22Rv1 (cell line): ENCODE results near the gene CYREN.

Experiments used
- H3K27ac ChIP-seq: fragments of 450-650 bp; 2 replicates; pipeline ENCODE4 v1.5.1; 2017
- ZFX ChIP-seq: fragments of 450-650 bp; IDR thresholded peaks from 2 replicates; pipeline ENCODE4 v1.6.1; 2017; ENCODE audit warnings: antibody characterized with exemption, borderline replicate concordance
- TF ChIP-seq, protein P1 (sequence below): fragments of 450-650 bp; IDR thresholded peaks from 2 replicates; pipeline ENCODE4 v1.5.1; 2017; ENCODE audit warnings: mild to moderate bottlenecking

Gene CYREN

DNA sequence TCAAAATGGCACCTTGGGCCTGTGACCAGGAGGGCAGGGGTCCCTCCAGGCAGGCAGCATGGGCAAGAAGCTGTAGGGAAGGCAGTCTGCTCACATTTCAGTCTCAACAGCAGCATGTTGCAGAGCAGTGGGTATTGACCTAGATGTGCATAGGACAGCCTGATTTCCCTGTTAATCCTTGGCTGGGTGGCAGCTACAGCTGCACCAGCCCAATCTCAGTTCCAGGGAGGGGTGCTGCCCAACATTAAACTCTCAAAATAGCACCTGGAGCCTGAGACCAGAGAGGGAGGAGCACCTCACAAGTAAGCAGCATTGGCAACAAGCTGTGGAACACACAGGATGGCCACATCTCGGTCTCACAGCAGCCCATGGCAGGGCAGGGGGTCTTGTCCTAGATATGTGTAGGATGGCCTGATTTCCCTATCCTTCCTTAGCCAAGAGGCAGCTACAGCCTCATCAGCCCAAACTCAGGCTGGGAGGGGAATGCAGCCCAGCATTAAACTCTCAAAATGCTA, 12.3 kb downstream of the CYREN start:
- TF ChIP-seq, protein P1, sequence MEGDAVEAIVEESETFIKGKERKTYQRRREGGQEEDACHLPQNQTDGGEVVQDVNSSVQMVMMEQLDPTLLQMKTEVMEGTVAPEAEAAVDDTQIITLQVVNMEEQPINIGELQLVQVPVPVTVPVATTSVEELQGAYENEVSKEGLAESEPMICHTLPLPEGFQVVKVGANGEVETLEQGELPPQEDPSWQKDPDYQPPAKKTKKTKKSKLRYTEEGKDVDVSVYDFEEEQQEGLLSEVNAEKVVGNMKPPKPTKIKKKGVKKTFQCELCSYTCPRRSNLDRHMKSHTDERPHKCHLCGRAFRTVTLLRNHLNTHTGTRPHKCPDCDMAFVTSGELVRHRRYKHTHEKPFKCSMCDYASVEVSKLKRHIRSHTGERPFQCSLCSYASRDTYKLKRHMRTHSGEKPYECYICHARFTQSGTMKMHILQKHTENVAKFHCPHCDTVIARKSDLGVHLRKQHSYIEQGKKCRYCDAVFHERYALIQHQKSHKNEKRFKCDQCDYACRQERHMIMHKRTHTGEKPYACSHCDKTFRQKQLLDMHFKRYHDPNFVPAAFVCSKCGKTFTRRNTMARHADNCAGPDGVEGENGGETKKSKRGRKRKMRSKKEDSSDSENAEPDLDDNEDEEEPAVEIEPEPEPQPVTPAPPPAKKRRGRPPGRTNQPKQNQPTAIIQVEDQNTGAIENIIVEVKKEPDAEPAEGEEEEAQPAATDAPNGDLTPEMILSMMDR: no peak
- no peak for TF ChIP-seq ZFX
- H3K27ac ChIP-seq: no peak overlapping the region

DNA sequence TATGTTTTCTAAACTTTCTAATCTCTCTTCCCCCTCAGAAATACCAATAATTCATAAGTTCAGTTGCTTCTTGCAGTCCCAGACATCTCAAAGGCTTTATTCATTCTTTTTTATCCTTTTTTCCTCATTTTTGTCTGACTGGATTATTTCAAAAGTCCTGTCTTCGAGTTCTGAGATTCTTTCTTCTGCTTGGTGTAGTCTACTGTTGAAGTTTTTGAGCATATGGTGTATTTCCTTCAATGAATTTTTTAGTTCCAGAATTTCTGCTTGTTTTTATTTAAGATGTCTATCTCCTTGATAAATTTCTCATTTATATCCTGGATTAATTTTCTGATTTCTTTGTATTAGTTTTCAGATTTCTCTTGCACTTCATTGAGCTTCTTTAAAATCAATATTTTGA, 14.2 kb downstream of the CYREN start:
- TF ChIP-seq, protein P1: no peak
- no peak for TF ChIP-seq ZFX

DNA sequence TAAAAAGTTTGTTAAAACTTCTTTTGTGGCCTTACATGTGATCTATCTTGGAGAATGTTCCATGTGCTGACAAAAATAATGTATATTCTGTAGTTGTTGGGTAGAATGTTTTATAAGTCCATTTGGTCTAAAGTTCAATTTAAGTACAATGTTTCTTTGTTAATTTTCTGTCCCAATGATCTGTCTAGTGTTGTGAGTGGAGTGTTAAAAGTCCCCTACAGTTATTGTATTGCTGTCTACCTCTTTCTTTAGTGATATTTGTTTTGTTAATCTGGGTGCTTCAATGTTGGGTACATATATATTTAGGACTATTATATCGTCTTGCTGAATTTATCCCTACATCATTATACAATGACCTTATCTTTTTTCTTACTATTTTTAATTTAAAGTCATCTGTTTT, 15.8 kb downstream of the CYREN start:
- TF ChIP-seq, protein P1: no peak
- no peak for TF ChIP-seq ZFX
- no peak overlapping the region for H3K27ac ChIP-seq

More for the DNA sequence above, 14.2 kb downstream of the CYREN start:
- H3K27ac ChIP-seq: no peak overlapping the region

DNA sequence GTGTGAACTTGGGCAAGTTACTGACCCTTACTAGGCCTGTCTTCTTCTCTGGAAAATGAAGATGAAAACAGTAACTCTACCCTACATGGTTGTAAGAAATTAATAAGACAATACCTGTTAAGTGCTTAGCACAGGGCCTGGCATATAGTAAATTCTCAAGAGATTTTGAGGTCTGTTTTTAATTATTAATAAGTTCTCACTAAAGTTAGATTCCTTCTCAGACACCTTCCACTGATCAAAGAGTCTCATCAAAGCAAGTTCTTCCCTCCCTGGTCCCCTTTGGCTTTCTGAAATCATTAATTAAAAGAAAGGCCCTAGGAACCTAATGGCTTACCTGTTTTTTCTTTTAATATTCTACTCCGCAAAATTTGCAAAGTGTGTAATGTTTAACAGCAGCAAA, 18.1 kb downstream of the CYREN start:
- TF ChIP-seq, protein P1: no peak
- TF ChIP-seq ZFX: no peak
- H3K27ac ChIP-seq: no peak overlapping the region

DNA sequence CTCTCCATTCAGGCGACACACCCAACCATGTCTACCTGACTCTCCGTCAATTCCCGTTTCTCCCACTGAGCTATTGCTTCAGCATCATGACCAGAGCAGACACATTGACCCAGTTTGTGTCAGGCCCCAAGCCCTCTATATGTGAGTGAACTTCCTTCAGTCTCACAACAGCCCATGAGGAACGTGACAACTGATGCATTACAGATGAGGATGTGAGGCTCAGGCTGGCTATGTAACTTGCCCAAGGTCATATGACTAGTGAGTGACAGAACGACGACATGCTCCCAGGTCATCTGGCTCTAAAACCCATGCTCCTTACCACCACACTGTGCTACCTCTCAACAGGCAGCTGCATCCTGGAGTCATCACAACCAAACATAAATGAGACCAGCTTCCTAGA, 19.0 kb downstream of the CYREN start:
- no peak overlapping the region for H3K27ac ChIP-seq
- TF ChIP-seq, protein P1: no peak
- no peak for TF ChIP-seq ZFX

DNA sequence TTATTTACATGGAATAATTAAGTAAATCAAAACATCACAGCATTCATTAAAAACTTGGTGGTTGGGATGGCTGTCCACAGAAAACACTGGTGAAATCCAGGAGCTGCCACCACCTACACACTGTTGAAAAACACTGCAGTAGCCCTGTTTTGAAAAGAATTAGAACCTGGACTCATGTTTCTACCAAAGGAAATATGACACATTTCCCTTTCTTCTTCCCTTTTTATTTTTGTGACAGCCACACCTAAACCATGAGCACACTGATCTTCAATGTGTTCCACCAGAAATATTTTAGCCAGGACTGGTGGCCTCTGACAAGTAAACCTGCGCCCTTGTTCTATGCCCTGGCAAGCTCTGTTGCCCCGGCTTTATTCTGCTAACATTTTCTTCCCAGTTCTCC, 19.4 kb downstream of the CYREN start:
- TF ChIP-seq, protein P1: no peak
- H3K27ac ChIP-seq: no peak overlapping the region

DNA sequence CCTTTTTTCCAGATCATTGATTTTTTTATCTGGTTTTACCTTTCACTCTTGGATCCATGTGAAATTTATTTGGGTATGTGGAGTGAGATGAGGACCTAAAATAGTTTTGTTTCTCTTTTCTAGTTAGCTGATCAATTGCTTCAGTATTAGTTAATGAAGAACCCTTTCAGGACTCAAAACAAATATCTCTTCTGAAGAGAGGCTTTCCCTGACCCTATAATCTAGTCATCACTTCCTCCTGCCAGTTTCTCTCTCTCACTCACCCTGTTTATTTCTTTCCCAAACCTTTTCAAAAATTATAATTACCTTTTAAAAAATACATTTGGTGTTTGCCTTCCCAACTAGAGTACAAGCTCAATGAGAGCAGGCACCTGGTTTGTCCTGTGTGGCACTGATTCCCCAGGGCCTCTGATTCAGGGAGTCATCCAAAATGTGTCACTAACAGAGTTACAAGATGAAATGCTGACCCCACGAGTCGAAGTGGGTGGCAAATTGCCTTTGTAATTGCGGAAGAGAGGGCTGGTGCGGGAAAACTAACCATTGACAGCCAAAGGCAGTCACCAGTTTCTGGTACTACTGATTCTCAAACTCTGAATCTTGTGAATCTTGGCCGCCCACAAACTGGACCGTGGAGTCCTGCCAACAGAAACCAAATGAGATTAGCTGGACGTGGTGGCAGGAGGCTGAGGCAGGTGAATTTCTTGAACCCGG, 20.3 kb downstream of the CYREN start:
- TF ChIP-seq, protein P1: no peak
- TF ChIP-seq ZFX: no peak
- H3K27ac ChIP-seq: no peak overlapping the region
